Endothelial cell of umbilical vein (primary cell): Measurements from ENCODE around the gene TSN. TPM values are rescaled to one million over a fixed set of nuclear protein-coding genes. Genes with fewer than 3 reads are reported as not detected.

Source experiments
- BruUV-seq: library from RNA; stranded (reverse); fragments of 400-500 nt; replicated peaks from 2 replicates; lab custom pipeline; 2021; lab: Mats Ljungman, UMichigan
- CTCF ChIA-PET: fragments of 300-600, 350-600 bp; sonication (Branson Sonifier 250); formaldehyde crosslinking; loops from one replicate; lab custom pipeline; 2021; ENCODE audit warnings: antibody characterized with exemption, inconsistent platforms; lab: Charles Lee
- POLR2A ChIA-PET: fragments of 300-600, 350-600 bp; sonication (Branson Sonifier 250); formaldehyde crosslinking; loops from one replicate; lab custom pipeline; 2021; ENCODE audit warnings: antibody characterized with exemption, inconsistent platforms; lab: Charles Lee
- DNase-seq: peaks from one replicate; pipeline ENCODE4 v3.0.0-alpha.2; 2011; ENCODE audit warnings: low read depth, low spot score
- FAIRE-seq: peaks from 2 replicates; lab custom pipeline; 2011; peaks lifted over from hg19 to GRCh38; lab: Jason Lieb, UNC
- H2AFZ ChIP-seq: 2 replicates; pipeline ENCODE4 v1.6.0; 2012; ENCODE audit warnings: low read depth, low read length, control low read depth, inconsistent platforms
- H3K27ac ChIP-seq: 2 replicates; pipeline ENCODE4 v1.5.1; 2011; ENCODE audit warnings: low read depth, mild to moderate bottlenecking, control low read depth, low read length, moderate library complexity; ENCODE audit not compliant: insufficient read depth
- H3K27me3 ChIP-seq, 2 experiments: 2 replicates each; pipeline versions ENCODE4 v1.6.0 to v1.6.1; 2011; ENCODE audit warnings: low read length in 2 of 2, mixed read lengths in 1 of 2; ENCODE audit not compliant: control insufficient read depth in 2 of 2, insufficient read depth in 2 of 2
- H3K36me3 ChIP-seq, 2 experiments: 2 replicates in 1 of 2; 3 replicates in 1 of 2; pipeline ENCODE4 v1.5.1; 2011; ENCODE audit warnings: low read length in 2 of 2, mild to moderate bottlenecking in 1 of 2, moderate library complexity in 1 of 2; ENCODE audit not compliant: control insufficient read depth in 2 of 2, insufficient read depth in 2 of 2; ENCODE audit errors: extremely low read depth in 1 of 2
- H3K4me1 ChIP-seq: 3 replicates; pipeline ENCODE4 v1.5.1; 2011; ENCODE audit warnings: mild to moderate bottlenecking, low read length; ENCODE audit not compliant: control insufficient read depth, insufficient read depth; ENCODE audit errors: extremely low read depth
- H3K4me2 ChIP-seq: 2 replicates; pipeline ENCODE4 v1.6.1; 2011; ENCODE audit warnings: low read length, control low read depth, mixed read lengths; ENCODE audit not compliant: insufficient read depth
- H3K4me3 ChIP-seq, 3 experiments: fragments of 200-600 bp in 1 of 3; sonication (generic), shearing (Covaris generic) in 1 of 3; replicated peaks in 1 of 3; 2 replicates each; pipeline ENCODE4 v1.5.1; 2011 to 2016; ENCODE audit warnings: control low read depth in 3 of 3, low read length in 3 of 3, mild to moderate bottlenecking in 2 of 3, inconsistent platforms in 1 of 3, low read depth in 1 of 3, moderate library complexity in 1 of 3; ENCODE audit not compliant: insufficient read depth in 1 of 3
- H3K79me2 ChIP-seq: 2 replicates; pipeline ENCODE4 v1.6.0; 2012; ENCODE audit warnings: low read length, inconsistent platforms; ENCODE audit not compliant: control insufficient read depth, insufficient read depth
- H3K9ac ChIP-seq: replicated peaks from 2 replicates; pipeline ENCODE3; 2011; ENCODE audit warnings: low read length, control low read depth; ENCODE audit not compliant: insufficient read depth; ENCODE audit errors: extremely low read depth
- H3K9me1 ChIP-seq: replicated peaks from 3 replicates; pipeline ENCODE4 v1.6.0; 2011; ENCODE audit warnings: mild to moderate bottlenecking, low read length; ENCODE audit not compliant: control insufficient read depth, insufficient read depth; ENCODE audit errors: extremely low read depth
- H3K9me3 ChIP-seq: replicated peaks from 2 replicates; pipeline ENCODE4 v1.5.1; 2012; ENCODE audit warnings: low read length, inconsistent platforms; ENCODE audit not compliant: control insufficient read depth, insufficient read depth
- H4K20me1 ChIP-seq: replicated peaks from 2 replicates; pipeline ENCODE3; 2011; ENCODE audit warnings: mild to moderate bottlenecking, low read length; ENCODE audit not compliant: control insufficient read depth, insufficient read depth; ENCODE audit errors: extremely low read depth
- CTCF ChIP-seq, 2 donors: IDR thresholded peaks; 1 replicate in 1 of 2; 2 replicates in 1 of 2; pipeline ENCODE4 v1.5.1; 2011; ENCODE audit warnings: low read length in 2 of 2, mild to moderate bottlenecking in 2 of 2, moderate library complexity in 2 of 2, control low read depth in 1 of 2, inconsistent platforms in 1 of 2, low read depth in 1 of 2; ENCODE audit not compliant: insufficient read depth in 1 of 2; ENCODE audit errors: extremely low read depth in 1 of 2
- EZH2 ChIP-seq: IDR thresholded peaks from 2 replicates; pipeline ENCODE4 v1.6.1; 2012; ENCODE audit warnings: borderline replicate concordance, low read depth, mild to moderate bottlenecking, moderate library complexity, low read length, inconsistent platforms; ENCODE audit not compliant: severe bottlenecking
- FOS ChIP-seq: IDR thresholded peaks from 2 replicates; pipeline ENCODE4 v1.6.1; 2011; ENCODE audit warnings: mild to moderate bottlenecking, low read length, moderate library complexity, borderline replicate concordance; ENCODE audit not compliant: insufficient read depth
- GATA2 ChIP-seq: IDR thresholded peaks from 2 replicates; pipeline ENCODE4 v1.7.0; 2011; ENCODE audit warnings: low read depth, mild to moderate bottlenecking, moderate library complexity, mixed read lengths, low read length; ENCODE audit not compliant: insufficient read length, insufficient read depth
- JUN ChIP-seq: IDR thresholded peaks from 2 replicates; pipeline ENCODE4 v1.6.1; 2011; ENCODE audit warnings: borderline replicate concordance, low read depth; ENCODE audit not compliant: insufficient read length, insufficient read depth
- MAX ChIP-seq: IDR thresholded peaks from 2 replicates; pipeline ENCODE4 v1.6.1; 2011; ENCODE audit not compliant: insufficient read depth, insufficient read length
- MYC ChIP-seq: IDR thresholded peaks from one replicate; pipeline ENCODE4 v1.6.1; 2011; ENCODE audit warnings: mild to moderate bottlenecking, low read depth, low read length
- POLR2A ChIP-seq: IDR thresholded peaks from 2 replicates; pipeline ENCODE4 v1.6.1; 2012; ENCODE audit warnings: low read depth, mild to moderate bottlenecking, control low read depth, low read length
- POLR2AphosphoS5 ChIP-seq: IDR thresholded peaks from 2 replicates; pipeline ENCODE4 v1.6.1; 2012; ENCODE audit warnings: low read depth, mild to moderate bottlenecking, control low read depth, low read length, moderate library complexity; ENCODE audit not compliant: insufficient read depth
- dilution Hi-C: fragments of 300-500 bp; cut with MboI; formaldehyde crosslinking; loops from one replicate; pipeline ENCODE4 v1.15.0; 2019; ENCODE audit warnings: low sequenced_read_pairs; ENCODE audit not compliant: extremely low pct_ligation_motif_present
- intact Hi-C: fragments of 100-400 bp; cut with micrococcal nuclease; formaldehyde crosslinking; loops from one replicate; pipeline ENCODE4 v1.10.0; 2022
- polyA plus RNA-seq, 4 experiments: library from polyadenylated mRNA; depleted of rRNA in 3 of 4; stranded (reverse) in 3 of 4; unstranded in 1 of 4; fragments of >200 nt; gene quantifications; 2 replicates each; pipeline versions ENCODE4 v1.2.1 to v1.2.3, GENCODE V29; 2011 to 2012; ENCODE audit warnings: missing spikeins in 1 of 4
- total RNA-seq: library from RNA; stranded (reverse); gene quantifications from 2 replicates; pipeline ENCODE4 v1.2.3, GENCODE V29; 2021

Gene TSN
- total and polyA plus RNA-seq, 2 donors (not counting 3 experiments of a cell fraction or from before 2014, with no cell fraction given), result 33.2 to 76.1 TPM

- Histone ChIP-seq H3K9me1 (no peaks in the 10 kb centered on the region), H2AFZ (no peak overlapping the region), H3K27ac (no peak overlapping the region), H3K4me1 (no peaks in the 10 kb centered on the region), H3K4me3 (no peak overlapping the region), H3K79me2 (no peaks in the 10 kb centered on the region), H3K9ac (no peak overlapping the region), H3K9me3 (no peaks in the 10 kb centered on the region), H4K20me1 (no peaks in the 10 kb centered on the region), H3K27me3 (no peaks in the 10 kb centered on the region), H3K36me3 (no peaks in the 10 kb centered on the region), H3K4me2 (no peak overlapping the region)
- FAIRE-seq (no peak), DNase-seq (no peak)
- intact Hi-C loops (no loop called here), dilution Hi-C loops (no loop called here)
- TF ChIP-seq JUN (no peak), MYC (no peak), CTCF (IDR thresholded peaks at IDR 0.05; ENCODE audit: extremely low read depth in 1 of 2, insufficient read depth in 1 of 2, low read depth in 1 of 2, low read length in 2 of 2) (no peak), MAX (no peak), FOS (no peak), POLR2AphosphoS5 (no peak)
- ChIA-PET POLR2A (no interaction called here), CTCF (no interaction called here)
- no TSS peak for BruUV-seq
These were observed 43.2 kb downstream of the TSN start for GRCh38 chr2:121798617-121799016.

GRCh38 chr2:121801916-121802315 lies 46.5 kb downstream of the TSN start:
- H4K20me1 ChIP-seq, result no peaks in the 10 kb centered on the region
- DNase-seq (no peak), FAIRE-seq (no peak)
- intact Hi-C loops (no loop called here), dilution Hi-C loops (no loop called here)
- peaks cover 9% of the 10 kb centered on the region for H3K4me1 ChIP-seq
- no peak overlapping the region for H3K4me3 ChIP-seq
- no peak overlapping the region for H3K9ac ChIP-seq
- POLR2A ChIA-PET, result no interaction called here
- no peaks in the 10 kb centered on the region for H3K9me1 ChIP-seq
- CTCF ChIA-PET, result interaction anchor here (1.0 kb wide), 1 partner anchor 9 kb away, joined by 3 read pairs; no protein-coding TSS in a partner anchor
- H3K79me2 ChIP-seq, result no peaks in the 10 kb centered on the region
- no peak overlapping the region for H2AFZ ChIP-seq
- no TSS peak for BruUV-seq
- H3K27ac ChIP-seq, result no peak overlapping the region
- H3K27me3 ChIP-seq, result peaks cover 3 to 8% of the 10 kb centered on the region in 2 experiments
- H3K4me2 ChIP-seq, result no peak overlapping the region
- TF ChIP-seq JUN, result no peak
- no peak for TF ChIP-seq MYC
- TF ChIP-seq EZH2, result no peak
- no peak for TF ChIP-seq POLR2A
- no peak for TF ChIP-seq MAX
- no peak for TF ChIP-seq GATA2
- no peak for TF ChIP-seq CTCF (IDR thresholded peaks at IDR 0.05; ENCODE audit: extremely low read depth in 1 of 2, insufficient read depth in 1 of 2, low read depth in 1 of 2, low read length in 2 of 2)
- TF ChIP-seq POLR2AphosphoS5, result no peak
- no peaks in the 10 kb centered on the region for H3K9me3 ChIP-seq
- H3K36me3 ChIP-seq, result no peaks in the 10 kb centered on the region
